KG1 (cell line): ENCODE measurements around the gene NCOA7.
"Not testable (repeated sequence)": the region's sequence is repeated elsewhere in the genome, so short reads cannot be mapped to it uniquely, and the experiment has no call there.

Experiments
- DNase-seq: peaks from one replicate; lab custom pipeline; 2025; lab: John Stamatoyannopoulos, UW

NCOA7 gene

GRCh38 chr6:125836466-125836865, 45.7 kb downstream of the NCOA7 start:
- DNase-seq = no peak

GRCh38 chr6:125839471-125839870, 48.7 kb downstream of the NCOA7 start:
- DNase-seq = no peak

- DNase-seq = no peak
Measured at GRCh38 chr6:125839879-125840278, 49.1 kb downstream of the NCOA7 start.

- DNase-seq = no peak
Measured at GRCh38 chr6:125841356-125842090, 50.8 kb downstream of the NCOA7 start.

- no peak for DNase-seq
Measured at GRCh38 chr6:125842091-125842626, 51.4 kb downstream of the NCOA7 start.

GRCh38 chr6:125843593-125843992, 52.8 kb downstream of the NCOA7 start:
- DNase-seq = no peak

GRCh38 chr6:125844989-125845388, 54.2 kb downstream of the NCOA7 start:
- no peak for DNase-seq

GRCh38 chr6:125846292-125847024, 55.7 kb downstream of the NCOA7 start:
- DNase-seq = no peak

GRCh38 chr6:125848286-125848685, 57.5 kb downstream of the NCOA7 start:
- DNase-seq = not testable (repeated sequence)

GRCh38 chr6:125850361-125850760, 59.6 kb downstream of the NCOA7 start:
- no peak for DNase-seq

GRCh38 chr6:125852587-125852986, 61.8 kb downstream of the NCOA7 start:
- no peak for DNase-seq

- DNase-seq = no peak
Measured at GRCh38 chr6:125853168-125853567, 62.4 kb downstream of the NCOA7 start.

- DNase-seq = no peak
Measured at GRCh38 chr6:125853756-125854155, 63.0 kb downstream of the NCOA7 start.

GRCh38 chr6:125854355-125854754, 63.6 kb downstream of the NCOA7 start:
- DNase-seq = no peak

- DNase-seq = no peak
Measured at GRCh38 chr6:125855783-125856182, 65.0 kb downstream of the NCOA7 start.

- no peak for DNase-seq
Measured at GRCh38 chr6:125857846-125858245, 67.1 kb downstream of the NCOA7 start.

- DNase-seq = no peak
Measured at GRCh38 chr6:125858427-125859320, 67.9 kb downstream of the NCOA7 start.

- no peak for DNase-seq
Measured at GRCh38 chr6:125859727-125860126, 69.0 kb downstream of the NCOA7 start.

GRCh38 chr6:125863023-125863422, 72.3 kb downstream of the NCOA7 start:
- no peak for DNase-seq

- no peak for DNase-seq
Measured at GRCh38 chr6:125865015-125865414, 74.3 kb downstream of the NCOA7 start.

- no peak for DNase-seq
Measured at GRCh38 chr6:125866433-125866832, 75.7 kb downstream of the NCOA7 start.

- DNase-seq = no peak
Measured at GRCh38 chr6:125867483-125867942, 76.8 kb downstream of the NCOA7 start.
